HG03521 (cell line): Measurements from ENCODE around the gene PIM1.
"Not testable (repeated sequence)": the region's sequence is repeated elsewhere in the genome, so short reads cannot be mapped to it uniquely, and the experiment has no call there.

Source experiments
- ATAC-seq: cut with Tn5 transposase; IDR thresholded peaks from one replicate; pipeline ENCODE4 v1.9.1; 2021; ENCODE audit warnings: mild to moderate bottlenecking, moderate library complexity; ENCODE audit not compliant: unreplicated experiment

PIM1 gene

DNA sequence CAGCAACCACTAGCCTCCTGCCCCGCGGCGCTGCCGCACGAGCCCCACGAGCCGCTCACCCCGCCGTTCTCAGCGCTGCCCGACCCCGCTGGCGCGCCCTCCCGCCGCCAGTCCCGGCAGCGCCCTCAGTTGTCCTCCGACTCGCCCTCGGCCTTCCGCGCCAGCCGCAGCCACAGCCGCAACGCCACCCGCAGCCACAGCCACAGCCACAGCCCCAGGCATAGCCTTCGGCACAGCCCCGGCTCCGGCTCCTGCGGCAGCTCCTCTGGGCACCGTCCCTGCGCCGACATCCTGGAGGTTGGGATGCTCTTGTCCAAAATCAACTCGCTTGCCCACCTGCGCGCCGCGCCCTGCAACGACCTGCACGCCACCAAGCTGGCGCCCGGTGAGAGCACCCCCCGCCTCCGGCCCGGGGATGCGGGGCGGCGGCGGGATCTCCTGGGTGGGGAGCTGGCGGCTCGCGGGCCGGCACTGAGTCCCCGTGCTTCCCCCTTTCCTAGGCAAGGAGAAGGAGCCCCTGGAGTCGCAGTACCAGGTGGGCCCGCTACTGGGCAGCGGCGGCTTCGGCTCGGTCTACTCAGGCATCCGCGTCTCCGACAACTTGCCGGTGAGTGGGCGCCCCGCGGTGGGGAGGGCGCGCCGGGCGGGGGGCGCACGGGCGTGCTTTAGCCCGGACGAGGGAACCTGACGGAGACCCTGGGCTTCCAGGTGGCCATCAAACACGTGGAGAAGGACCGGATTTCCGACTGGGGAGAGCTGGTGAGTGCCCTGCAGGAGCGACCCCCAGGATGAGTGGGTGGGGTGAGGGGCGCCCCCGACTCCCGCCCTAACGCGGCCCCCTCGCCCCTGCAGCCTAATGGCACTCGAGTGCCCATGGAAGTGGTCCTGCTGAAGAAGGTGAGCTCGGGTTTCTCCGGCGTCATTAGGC is 585 bp downstream of the PIM1 start:
- peak; percentile 20 for ATAC-seq

DNA sequence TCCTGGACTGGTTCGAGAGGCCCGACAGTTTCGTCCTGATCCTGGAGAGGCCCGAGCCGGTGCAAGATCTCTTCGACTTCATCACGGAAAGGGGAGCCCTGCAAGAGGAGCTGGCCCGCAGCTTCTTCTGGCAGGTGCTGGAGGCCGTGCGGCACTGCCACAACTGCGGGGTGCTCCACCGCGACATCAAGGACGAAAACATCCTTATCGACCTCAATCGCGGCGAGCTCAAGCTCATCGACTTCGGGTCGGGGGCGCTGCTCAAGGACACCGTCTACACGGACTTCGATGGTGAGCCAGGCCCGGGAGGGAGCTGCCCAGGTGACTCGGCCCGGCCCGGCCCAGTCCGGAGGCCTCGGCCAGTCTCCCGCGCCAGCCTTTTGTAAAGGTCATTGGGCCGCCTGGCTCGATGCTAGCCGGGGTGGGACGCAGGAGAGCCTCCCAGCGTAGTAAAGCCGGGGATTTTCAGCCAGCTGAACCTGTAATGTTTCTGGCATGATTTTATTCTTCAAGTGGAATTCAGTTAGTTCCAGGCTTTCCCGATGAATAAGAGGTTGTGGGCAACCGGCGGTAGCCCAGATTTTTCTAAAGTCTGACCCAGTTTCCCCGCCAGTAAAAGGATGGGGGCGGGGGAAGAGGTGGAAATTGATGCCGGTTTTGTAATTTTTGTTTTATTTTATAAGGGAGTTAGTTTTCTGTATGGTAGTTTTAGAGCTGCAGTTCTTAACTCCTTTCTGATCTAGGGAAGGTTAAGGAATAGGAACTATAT is 1.4 kb downstream of the PIM1 start:
- ATAC-seq, result no peak

DNA sequence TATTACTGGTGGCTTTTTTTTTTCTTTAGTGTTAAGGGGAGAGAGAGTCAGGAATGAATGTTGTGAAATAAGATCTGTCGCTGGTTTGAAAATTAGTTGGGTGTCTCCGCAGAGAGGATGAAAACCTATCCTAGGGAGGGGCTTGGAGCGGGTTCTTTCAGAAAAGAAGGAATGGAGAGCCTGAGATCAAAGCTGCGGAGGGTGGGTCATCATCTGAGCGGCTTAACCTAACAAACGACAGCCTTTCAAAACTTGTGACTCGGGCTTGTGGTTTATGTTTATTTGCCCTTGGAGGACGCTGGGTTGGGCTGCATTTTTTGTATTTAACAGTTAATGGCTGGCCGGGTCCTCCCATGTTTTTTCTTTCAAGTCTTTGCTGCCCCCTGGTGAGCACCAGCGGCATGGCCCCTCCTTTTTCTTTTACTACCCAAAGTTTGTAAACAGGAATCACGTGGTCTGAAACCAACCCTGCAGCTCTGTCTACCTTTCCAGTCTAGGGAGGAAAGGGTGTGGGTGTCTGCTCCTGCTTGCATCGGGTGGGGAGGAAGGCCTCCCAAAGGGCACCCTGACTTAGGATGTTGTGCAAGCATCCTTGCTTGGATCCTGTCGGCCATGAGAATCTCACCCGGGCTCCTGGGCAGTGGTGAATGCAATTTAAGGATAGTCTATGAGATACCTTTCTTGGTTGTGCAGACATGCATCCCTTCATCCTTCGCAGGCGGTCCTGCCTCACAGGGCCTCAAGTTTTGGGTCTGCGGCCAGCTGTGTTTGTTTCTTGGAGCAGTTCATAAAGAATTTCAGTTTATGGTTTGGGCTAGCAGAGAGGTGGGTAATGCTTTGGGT is 2.2 kb downstream of the PIM1 start:
- no peak for ATAC-seq

DNA sequence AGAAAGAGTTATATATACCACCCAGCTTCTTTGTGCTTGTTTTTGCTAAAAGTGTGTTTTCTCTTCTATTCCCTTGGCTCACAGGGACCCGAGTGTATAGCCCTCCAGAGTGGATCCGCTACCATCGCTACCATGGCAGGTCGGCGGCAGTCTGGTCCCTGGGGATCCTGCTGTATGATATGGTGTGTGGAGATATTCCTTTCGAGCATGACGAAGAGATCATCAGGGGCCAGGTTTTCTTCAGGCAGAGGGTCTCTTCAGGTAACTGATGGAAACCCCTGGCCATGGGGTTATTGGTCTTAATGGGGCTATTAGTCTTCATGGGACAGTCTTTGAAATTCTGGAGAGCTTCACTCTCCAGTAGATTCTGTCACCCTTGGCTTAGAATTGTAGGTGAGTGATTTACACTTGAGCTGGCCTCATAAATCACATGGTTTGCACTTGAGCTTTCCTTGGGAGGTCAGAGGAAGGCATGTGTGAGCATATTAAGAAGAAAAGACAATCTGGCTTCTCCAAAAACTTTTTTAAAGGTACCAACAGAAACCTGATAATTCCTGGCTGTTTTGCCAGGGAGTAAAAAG is 3.0 kb downstream of the PIM1 start:
- ATAC-seq, result no peak

DNA sequence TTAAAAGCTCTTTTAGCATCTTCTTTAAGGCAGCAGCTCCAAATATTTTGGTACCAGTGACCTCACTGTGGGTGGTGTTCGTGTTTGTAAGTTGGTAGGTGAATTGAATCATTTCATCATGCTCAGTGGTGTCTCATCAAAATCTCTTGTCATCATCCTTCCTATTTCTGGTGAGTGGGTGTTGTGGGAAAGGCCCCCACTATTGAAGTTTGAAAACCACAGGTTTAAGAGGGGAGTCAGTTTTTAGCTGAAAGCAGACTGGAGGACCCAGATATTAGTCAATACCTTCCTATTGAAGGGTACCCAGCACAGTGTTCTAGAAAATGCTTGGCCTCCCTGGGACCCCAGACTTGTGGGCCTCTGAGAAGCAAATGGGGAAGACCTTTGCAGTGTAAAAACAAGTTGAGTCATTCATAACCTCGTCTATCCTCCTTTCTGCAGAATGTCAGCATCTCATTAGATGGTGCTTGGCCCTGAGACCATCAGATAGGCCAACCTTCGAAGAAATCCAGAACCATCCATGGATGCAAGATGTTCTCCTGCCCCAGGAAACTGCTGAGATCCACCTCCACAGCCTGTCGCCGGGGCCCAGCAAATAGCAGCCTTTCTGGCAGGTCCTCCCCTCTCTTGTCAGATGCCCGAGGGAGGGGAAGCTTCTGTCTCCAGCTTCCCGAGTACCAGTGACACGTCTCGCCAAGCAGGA is 3.7 kb downstream of the PIM1 start:
- ATAC-seq, result no peak

DNA sequence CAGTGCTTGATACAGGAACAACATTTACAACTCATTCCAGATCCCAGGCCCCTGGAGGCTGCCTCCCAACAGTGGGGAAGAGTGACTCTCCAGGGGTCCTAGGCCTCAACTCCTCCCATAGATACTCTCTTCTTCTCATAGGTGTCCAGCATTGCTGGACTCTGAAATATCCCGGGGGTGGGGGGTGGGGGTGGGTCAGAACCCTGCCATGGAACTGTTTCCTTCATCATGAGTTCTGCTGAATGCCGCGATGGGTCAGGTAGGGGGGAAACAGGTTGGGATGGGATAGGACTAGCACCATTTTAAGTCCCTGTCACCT is 4.2 kb downstream of the PIM1 start:
- ATAC-seq, result no peak

DNA sequence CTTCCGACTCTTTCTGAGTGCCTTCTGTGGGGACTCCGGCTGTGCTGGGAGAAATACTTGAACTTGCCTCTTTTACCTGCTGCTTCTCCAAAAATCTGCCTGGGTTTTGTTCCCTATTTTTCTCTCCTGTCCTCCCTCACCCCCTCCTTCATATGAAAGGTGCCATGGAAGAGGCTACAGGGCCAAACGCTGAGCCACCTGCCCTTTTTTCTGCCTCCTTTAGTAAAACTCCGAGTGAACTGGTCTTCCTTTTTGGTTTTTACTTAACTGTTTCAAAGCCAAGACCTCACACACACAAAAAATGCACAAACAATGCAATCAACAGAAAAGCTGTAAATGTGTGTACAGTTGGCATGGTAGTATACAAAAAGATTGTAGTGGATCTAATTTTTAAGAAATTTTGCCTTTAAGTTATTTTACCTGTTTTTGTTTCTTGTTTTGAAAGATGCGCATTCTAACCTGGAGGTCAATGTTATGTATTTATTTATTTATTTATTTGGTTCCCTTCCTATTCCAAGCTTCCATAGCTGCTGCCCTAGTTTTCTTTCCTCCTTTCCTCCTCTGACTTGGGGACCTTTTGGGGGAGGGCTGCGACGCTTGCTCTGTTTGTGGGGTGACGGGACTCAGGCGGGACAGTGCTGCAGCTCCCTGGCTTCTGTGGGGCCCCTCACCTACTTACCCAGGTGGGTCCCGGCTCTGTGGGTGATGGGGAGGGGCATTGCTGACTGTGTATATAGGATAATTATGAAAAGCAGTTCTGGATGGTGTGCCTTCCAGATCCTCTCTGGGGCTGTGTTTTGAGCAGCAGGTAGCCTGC is 4.8 kb downstream of the PIM1 start:
- ATAC-seq, result no peak

DNA sequence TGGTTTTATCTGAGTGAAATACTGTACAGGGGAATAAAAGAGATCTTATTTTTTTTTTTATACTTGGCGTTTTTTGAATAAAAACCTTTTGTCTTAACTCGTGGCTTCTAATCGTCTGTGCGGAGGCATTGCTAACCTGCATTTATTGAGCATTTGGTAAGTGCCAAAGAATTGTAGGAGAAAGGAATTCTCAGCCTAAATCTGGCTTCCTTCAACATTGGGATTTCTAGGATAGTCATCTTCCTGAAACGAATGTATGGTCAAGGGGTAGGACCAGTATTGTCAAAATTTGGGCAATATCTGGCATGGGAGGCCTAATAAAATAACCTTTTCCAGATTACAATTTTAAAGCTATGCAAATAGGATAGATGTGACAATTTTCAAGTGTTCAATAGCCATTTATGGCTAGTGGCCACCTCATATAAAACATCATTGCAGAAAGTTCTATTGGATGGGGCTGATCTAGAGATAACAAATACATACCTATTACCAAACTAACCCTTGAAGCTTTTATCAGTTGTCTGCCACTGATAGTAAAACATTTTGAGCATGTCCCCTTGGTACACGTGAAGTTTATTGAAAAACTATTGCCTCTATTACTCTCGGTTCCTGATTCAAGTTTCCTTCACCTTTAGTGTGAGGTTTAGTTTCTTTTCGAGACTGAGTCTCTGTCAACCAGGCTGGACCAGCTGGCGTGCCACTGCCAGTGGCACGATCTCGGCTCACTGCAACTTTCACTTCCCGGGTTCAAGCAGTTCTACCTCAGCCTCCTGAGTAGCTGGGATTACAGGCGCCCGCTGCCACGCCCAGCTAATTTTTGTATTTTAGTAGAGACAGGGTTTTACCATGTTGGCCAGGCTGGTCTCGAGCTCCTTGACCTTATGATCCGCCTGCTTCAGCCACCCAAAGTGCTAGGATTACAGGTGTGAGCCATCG is 5.6 kb downstream of the PIM1 start:
- peak; percentile 34 for ATAC-seq

DNA sequence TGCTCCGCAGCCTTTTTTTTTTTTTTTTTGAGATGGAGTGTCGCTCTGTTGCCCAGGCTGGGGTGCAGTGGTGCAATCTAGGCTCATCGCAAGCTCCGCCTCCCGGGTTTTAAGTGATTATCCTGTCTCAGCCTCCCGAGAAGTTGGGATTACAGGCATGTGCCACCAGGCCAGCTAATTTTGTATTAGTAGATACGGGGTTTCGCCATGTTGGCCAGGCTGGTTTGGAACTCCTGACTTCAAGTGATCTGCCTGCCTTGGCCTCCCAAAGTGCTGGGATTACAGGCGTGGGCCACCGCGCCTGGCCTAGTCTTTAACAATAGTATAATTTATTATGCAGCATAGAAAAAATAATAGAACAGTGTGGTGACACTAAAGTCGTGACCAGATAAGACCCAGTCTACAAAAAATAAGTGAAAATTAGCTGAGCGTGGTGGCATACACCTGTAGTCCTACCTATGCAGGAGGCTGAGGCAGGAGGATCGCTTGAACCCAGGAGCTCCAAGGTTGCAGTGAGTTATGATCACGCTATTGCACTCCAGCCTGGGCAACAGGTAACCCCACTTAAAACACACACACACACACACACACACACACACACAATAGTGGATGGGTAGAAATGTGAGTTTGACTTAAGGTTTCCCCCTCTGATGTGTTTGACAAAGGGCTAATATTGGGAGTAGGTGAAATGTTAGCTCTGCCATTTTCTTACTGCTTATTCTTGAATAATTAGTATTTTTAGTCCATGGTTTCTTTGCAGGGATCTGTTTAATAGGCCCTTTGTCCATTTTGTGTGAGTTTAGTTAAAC is 6.5 kb downstream of the PIM1 start:
- no peak for ATAC-seq

DNA sequence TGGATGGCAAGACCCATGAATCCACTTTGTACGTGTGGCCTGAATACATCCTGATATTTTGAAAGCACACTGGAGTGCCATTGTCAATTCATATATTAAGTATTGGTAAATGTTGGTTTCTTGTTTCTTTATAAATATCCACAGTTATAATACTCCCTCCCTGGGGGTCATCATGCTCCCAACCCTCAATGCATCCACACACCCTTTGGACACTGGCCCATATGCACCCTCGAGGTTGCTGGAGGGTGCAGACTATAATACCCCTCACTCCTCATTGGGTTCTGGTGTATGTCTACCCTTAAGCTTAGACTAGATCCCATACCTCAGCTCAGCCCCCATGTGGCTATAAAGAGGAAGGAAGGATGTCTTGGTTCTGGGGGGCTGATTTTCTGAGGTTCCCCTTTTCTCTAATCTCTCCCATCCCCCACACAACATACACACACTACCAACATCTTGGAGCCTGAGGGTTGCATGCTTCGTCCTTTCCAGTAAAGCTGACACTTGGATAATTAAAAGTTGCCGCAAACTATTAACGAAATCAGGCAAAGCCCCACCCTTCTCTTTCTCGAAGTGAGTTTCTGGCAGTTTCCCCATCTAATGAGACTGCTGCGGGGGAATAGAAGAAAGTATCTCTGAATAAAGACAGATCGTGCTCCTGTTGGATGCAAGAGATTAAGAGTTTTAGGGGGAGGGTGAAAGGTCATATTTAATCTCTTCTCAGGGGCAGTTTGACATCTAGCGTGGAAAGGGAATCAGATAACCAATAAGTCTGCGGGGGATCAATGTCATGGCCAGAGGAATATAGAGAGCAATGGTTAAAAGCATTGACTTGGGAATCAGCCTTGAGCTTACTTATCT is 7.4 kb downstream of the PIM1 start:
- no peak for ATAC-seq

DNA sequence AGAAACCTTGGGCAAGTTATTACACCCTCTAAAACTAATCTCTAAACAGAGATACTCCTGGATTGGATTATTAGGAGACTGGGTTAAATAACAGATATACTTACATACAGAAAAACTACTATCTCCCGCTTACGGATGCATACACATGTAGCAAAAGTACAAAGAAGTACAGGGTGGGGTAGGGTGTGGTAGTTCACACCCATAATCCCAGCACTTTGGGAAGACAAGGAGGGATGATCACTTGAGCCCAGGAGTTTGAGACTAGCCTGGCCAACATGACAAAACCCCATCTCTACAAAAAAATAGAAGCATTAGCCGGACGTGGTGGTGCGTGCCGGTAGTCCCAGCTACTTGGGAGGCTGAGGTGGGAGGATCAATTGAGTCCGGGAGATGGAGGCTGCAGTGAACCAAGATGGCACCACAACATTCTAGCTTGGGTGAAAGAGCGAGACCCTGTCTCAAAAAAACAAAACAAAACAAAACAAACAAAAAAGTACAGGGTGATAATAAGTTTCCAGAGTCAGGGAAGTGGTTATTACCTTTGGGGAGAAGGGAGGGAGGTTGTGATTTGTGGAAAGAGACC is 8.1 kb downstream of the PIM1 start:
- ATAC-seq, result no peak

DNA sequence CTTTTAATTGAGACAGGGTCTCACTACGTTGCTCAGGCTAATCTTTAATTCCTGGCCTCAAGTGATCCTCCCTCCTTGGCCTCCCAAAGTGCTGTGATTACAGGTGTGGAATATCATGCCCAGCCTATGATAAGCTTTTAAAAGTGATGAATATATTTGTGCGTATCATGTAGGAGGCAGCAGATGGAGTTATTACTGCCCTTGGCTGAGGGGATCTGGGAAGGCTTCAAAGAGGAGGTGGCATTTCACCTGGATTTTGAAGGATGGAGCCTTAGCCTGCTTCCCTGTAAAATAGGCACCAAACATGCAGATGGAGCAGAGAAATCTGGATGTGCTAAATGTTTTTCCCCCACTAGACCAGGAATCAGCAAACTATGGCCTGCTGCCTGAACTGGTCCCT is 10.1 kb downstream of the PIM1 start:
- ATAC-seq, result no peak

DNA sequence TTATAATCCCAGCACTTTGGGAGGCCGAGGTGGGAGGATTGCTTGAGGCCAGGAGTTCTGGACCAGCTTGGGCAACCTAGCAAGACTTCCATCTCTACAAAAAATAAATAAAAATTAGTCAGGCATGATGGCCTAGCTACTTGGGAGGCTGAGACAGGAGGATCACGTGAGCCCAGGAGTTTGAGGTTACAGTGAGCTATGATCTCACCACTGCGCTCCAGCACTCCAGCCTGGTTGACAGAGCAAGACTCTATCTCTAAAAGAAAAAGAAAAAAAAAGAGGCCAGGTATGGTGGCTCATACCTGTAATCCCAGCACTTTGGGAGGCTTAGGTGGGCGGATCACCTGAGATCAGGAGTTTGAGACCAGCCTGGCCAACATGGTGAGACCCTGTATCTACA is 10.7 kb downstream of the PIM1 start:
- not testable (repeated sequence) for ATAC-seq

DNA sequence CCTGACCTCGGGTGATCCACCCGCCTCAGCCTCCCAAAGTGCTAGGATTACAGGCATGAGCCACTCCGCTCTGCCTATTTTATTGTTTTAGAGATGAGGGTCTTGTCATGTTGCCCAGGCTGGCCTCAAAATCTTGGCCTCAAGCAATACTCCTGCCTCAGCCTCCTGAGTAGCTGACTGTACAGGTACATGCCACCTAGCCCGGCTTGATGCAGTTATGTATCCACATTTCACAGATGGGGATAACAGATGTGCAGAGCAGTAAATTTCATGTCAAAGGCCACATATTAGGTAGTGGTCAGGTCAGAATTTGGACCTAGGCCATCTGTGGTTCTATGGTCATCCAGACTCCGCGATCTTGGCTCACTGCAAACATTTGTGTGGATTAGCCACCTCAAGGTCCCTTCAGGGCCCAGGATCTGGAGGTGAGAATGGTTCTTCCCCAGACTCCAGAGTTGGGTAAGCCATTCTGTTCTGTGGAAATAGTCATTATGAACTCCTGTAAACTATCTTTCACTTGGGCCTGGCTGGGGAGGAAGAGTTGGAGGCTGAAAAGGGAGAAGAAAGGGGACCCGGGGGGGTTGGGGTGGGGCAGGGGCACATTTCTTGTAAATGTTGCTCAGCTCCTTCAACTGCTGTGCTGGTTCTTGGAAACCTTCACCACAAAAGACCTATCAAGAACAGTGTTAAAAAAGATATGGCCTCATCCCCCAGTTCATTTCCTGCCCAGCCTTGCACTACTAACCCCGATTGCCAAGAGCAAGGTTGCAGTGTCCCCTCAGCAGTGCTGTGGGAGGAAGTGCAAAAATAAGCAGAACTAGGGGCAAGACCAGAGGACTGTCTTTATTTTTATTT is 13.0 kb downstream of the PIM1 start:
- no peak for ATAC-seq

DNA sequence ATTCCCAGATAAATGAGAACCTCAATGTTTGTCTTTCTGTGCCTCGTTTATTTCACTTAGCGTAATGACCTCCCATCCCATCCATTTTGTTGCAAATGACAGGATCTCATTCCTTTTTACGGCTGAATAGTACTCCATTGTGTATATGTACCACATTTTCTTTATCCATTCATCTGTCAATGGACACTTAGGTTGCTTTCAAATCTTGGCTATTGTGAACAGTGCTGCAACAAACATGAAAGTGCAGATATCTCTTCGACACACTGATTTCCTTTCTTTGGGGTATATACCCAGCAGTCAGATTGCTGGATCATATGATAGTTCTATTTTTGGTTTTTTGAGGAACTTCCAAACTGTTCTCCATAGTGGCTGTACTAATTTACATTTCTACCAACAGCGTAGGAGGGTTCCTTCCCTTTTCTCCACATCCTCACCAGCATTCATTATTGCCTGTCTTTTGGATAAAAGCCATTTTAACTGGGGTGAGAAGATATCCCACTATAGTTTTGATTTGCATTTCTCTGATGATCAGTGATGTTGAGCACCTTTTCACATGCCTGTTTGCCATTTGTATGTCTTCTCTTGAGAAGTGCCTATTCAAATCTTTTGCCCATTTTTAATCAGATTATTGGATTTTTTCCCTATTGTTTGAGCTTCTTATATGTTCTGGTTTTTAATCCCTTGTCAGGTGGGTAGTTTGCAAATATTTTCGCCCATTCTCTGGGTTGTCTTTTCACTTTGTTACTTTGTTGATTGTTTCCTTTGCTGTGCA is 16.2 kb downstream of the PIM1 start:
- not testable (repeated sequence) for ATAC-seq
